BLaER1 treated with 17β-estradiol and CSF1 and Interleukin-3, amounts not matched to agents 10 nM and 100 nM (cell line): Measurements from ENCODE around the gene TNNT3.

Experiments
- H3K27ac ChIP-seq, 11 experiments: shearing (Covaris generic); formaldehyde crosslinking; 2 replicates each; pipeline ENCODE4 v1.8.1; 2022
- H3K27me3 ChIP-seq, 11 experiments: shearing (Covaris generic); formaldehyde crosslinking; 2 replicates each; pipeline ENCODE4 v1.8.1; 2022
- H3K36me3 ChIP-seq, 11 experiments: shearing (Covaris generic); formaldehyde crosslinking; 2 replicates each; pipeline ENCODE4 v1.8.1; 2022
- H3K4me1 ChIP-seq, 10 experiments: shearing (Covaris generic); formaldehyde crosslinking; 2 replicates each; pipeline ENCODE4 v1.8.1; 2022
- H3K4me2 ChIP-seq, 11 experiments: shearing (Covaris generic); formaldehyde crosslinking; 2 replicates each; pipeline ENCODE4 v1.8.1; 2022
- H3K4me3 ChIP-seq, 10 experiments: shearing (Covaris generic); formaldehyde crosslinking; 2 replicates each; pipeline ENCODE4 v1.8.1; 2022
- H3K9ac ChIP-seq, 11 experiments: shearing (Covaris generic); formaldehyde crosslinking; 2 replicates each; pipeline ENCODE4 v1.8.1; 2022
- H3K9me3 ChIP-seq, 11 experiments: shearing (Covaris generic); formaldehyde crosslinking; replicated peaks in 1 of 11; 2 replicates each; pipeline ENCODE4 v1.8.1; 2022
- H4K20me1 ChIP-seq, 11 experiments: shearing (Covaris generic); formaldehyde crosslinking; 2 replicates each; pipeline ENCODE4 v1.8.1; 2022
- Cebpa-rat ChIP-seq, 11 experiments: shearing (Covaris generic); IDR thresholded peaks; 2 replicates each; pipeline ENCODE4 v1.8.1; 2022

The TNNT3 gene

DNA sequence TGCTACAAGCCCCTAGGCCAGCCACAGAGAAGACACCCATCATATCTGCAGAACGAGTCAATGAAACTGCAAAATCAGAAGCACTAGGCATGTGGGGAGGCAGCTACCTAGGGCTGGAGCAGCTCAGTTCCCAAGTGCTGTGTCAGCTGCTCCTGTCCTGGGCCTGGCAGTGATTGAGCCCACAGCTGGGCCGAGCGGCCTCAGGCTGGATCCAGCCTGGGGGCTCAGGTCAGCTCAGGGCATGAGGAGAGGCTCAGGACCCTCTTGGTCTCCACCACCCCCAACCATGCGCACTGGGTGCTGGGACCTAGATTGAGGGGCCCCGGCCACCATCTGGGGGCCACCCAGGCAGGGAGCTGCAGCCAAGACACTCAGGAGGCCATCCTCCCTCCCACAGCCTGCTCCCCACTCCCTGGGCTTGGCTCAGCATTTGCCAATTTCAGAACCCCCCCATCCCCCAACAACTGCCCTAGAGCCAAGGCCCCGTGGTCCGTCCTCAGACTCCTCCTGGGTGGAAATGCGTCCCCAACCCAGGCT lies 2.4 kb upstream of the TNNT3 start:
- TF ChIP-seq Cebpa-rat (IDR thresholded peaks at IDR 0.05), result no peak

GRCh38 chr11:1917523-1918435 lies 1.7 kb upstream of the TNNT3 start:
- H3K36me3 ChIP-seq, result no peaks in the 10 kb centered on the region
- H3K4me2 ChIP-seq, result peak overlapping the region in 9 of 11 experiments; percentile 13 to 68 (median 36); a peak in 15 of 22 replicates
- H3K4me3 ChIP-seq, result no peak overlapping the region
- peaks cover 5 to 70% (median 61%) of the 10 kb centered on the region in 10 experiments for H3K4me1 ChIP-seq
- H3K27me3 ChIP-seq, result no peaks in the 10 kb centered on the region
- no peaks in the 10 kb centered on the region for H4K20me1 ChIP-seq
- TF ChIP-seq Cebpa-rat (IDR thresholded peaks at IDR 0.05), result no peak
- no peak overlapping the region for H3K9ac ChIP-seq
- H3K27ac ChIP-seq, result no peak overlapping the region
- no peaks in the 10 kb centered on the region for H3K9me3 ChIP-seq

More for the DNA sequence above, 2.4 kb upstream of the TNNT3 start:
- no peak overlapping the region for H3K27ac ChIP-seq
- H3K9ac ChIP-seq, result no peak overlapping the region
- H3K4me3 ChIP-seq, result no peak overlapping the region
- H3K4me1 ChIP-seq, result peaks cover 12 to 70% (median 57%) of the 10 kb centered on the region in 10 experiments
- H3K4me2 ChIP-seq, result peak overlapping the region in 6 of 11 experiments; percentile 20 to 68 (median 52); a peak in 6 of 22 replicates
- no peaks in the 10 kb centered on the region for H3K27me3 ChIP-seq
- H4K20me1 ChIP-seq, result no peaks in the 10 kb centered on the region
- no peaks in the 10 kb centered on the region for H3K36me3 ChIP-seq
- H3K9me3 ChIP-seq, result no peaks in the 10 kb centered on the region

- H3K36me3 ChIP-seq, result no peaks in the 10 kb centered on the region
- H3K27me3 ChIP-seq, result no peaks in the 10 kb centered on the region
- H3K4me2 ChIP-seq, result peak overlapping the region in 9 of 11 experiments; percentile 13 to 68 (median 36); a peak in 14 of 22 replicates
- no peak for TF ChIP-seq Cebpa-rat (IDR thresholded peaks at IDR 0.05)
- H4K20me1 ChIP-seq, result no peaks in the 10 kb centered on the region
- H3K27ac ChIP-seq, result no peak overlapping the region
- H3K9ac ChIP-seq, result no peak overlapping the region
- H3K4me1 ChIP-seq, result peaks cover 0 to 74% (median 64%) of the 10 kb centered on the region in 10 experiments; a peak in 18 of 20 replicates
- H3K4me3 ChIP-seq, result no peak overlapping the region
- no peaks in the 10 kb centered on the region for H3K9me3 ChIP-seq
Observed at GRCh38 chr11:1918436-1919315, 827 bp upstream of the TNNT3 start.

- Histone ChIP-seq H3K27me3 (no peaks in the 10 kb centered on the region), H3K4me3 (no peak overlapping the region), H3K4me2 (peak overlapping the region in 8 of 11 experiments; percentile 51 to 84 (median 68); a peak in 16 of 22 replicates), H3K36me3 (no peaks in the 10 kb centered on the region), H3K4me1 (peaks cover 0 to 78% (median 64%) of the 10 kb centered on the region in 10 experiments; a peak in 18 of 20 replicates), H4K20me1 (no peaks in the 10 kb centered on the region), H3K9me3 (no peaks in the 10 kb centered on the region), H3K27ac (no peak overlapping the region), H3K9ac (no peak overlapping the region)
- no peak for TF ChIP-seq Cebpa-rat (IDR thresholded peaks at IDR 0.05)
Observed at GRCh38 chr11:1920128-1920908, 815 bp downstream of the TNNT3 start.

- no peak for TF ChIP-seq Cebpa-rat (IDR thresholded peaks at IDR 0.05)
- H3K4me1 ChIP-seq, result peaks cover 0 to 76% (median 63%) of the 10 kb centered on the region in 10 experiments; a peak in 18 of 20 replicates
- H3K4me2 ChIP-seq, result peak overlapping the region in 10 of 11 experiments; percentile 44 to 84 (median 66); a peak in 20 of 22 replicates
- no peaks in the 10 kb centered on the region for H3K36me3 ChIP-seq
- peak overlapping the region in 3 of 11 experiments; percentile 2 to 25 (median 7); a peak in 1 of 22 replicates for H3K9ac ChIP-seq
- H3K27me3 ChIP-seq, result no peaks in the 10 kb centered on the region
- 0 out of 22 replicates have a peak overlapping the region, but pooled peaks of 1 of the 11 experiments have one; percentile 9 for H3K27ac ChIP-seq
- no peaks in the 10 kb centered on the region for H3K9me3 ChIP-seq
- H4K20me1 ChIP-seq, result no peaks in the 10 kb centered on the region
- no peak overlapping the region for H3K4me3 ChIP-seq
Observed at GRCh38 chr11:1920909-1921573, 1.5 kb downstream of the TNNT3 start.

- no peak for TF ChIP-seq Cebpa-rat (IDR thresholded peaks at IDR 0.05)
- Histone ChIP-seq H3K4me1 (peaks cover 0 to 70% (median 61%) of the 10 kb centered on the region in 10 experiments; a peak in 18 of 20 replicates), H3K9ac (peak overlapping the region in 3 of 11 experiments; percentile 2 to 25 (median 7); a peak in 1 of 22 replicates), H3K4me3 (no peak overlapping the region), H4K20me1 (no peaks in the 10 kb centered on the region), H3K27ac (peak overlapping the region in 2 of 11 experiments; percentile 8 to 9; a peak in 1 of 22 replicates), H3K4me2 (peak overlapping the region in 10 of 11 experiments; percentile 44 to 84 (median 66); a peak in 18 of 22 replicates), H3K36me3 (no peaks in the 10 kb centered on the region), H3K9me3 (no peaks in the 10 kb centered on the region), H3K27me3 (no peaks in the 10 kb centered on the region)
Observed at GRCh38 chr11:1921574-1922141, 2.2 kb downstream of the TNNT3 start.

GRCh38 chr11:1922481-1923081 lies 3.1 kb downstream of the TNNT3 start:
- Histone ChIP-seq H3K4me3 (no peak overlapping the region), H4K20me1 (no peaks in the 10 kb centered on the region), H3K9ac (no peak overlapping the region; a peak in 1 of 22 replicates), H3K36me3 (no peaks in the 10 kb centered on the region), H3K4me2 (peak overlapping the region in 8 of 11 experiments; percentile 51 to 84 (median 68); a peak in 16 of 22 replicates), H3K27ac (peak overlapping the region in 1 of 11 experiments; percentile 25; a peak in 2 of 22 replicates), H3K4me1 (peaks cover 0 to 67% (median 54%) of the 10 kb centered on the region in 10 experiments; a peak in 18 of 20 replicates), H3K27me3 (no peaks in the 10 kb centered on the region), H3K9me3 (no peaks in the 10 kb centered on the region)
- TF ChIP-seq Cebpa-rat (IDR thresholded peaks at IDR 0.05), result no peak
